Ishikawa (cell line): ENCODE results near the gene GRHL1.

Experiments
- CEBPB ChIP-seq: IDR thresholded peaks from 2 replicates; pipeline ENCODE4 v1.6.1; 2012
- CREB1 ChIP-seq: IDR thresholded peaks from 2 replicates; pipeline ENCODE4 v1.6.1; 2012; ENCODE audit warnings: low read depth
- EGR1 ChIP-seq: IDR thresholded peaks from 2 replicates; pipeline ENCODE4 v1.6.1; 2012
- EP300 ChIP-seq: IDR thresholded peaks from 2 replicates; pipeline ENCODE4 v1.6.1; 2012; ENCODE audit warnings: borderline replicate concordance
- FOXM1 ChIP-seq: IDR thresholded peaks from 2 replicates; pipeline ENCODE4 v1.6.1; 2012; ENCODE audit warnings: low read depth, borderline replicate concordance
- MAX ChIP-seq: IDR thresholded peaks from 2 replicates; pipeline ENCODE4 v1.6.1; 2012
- NFIC ChIP-seq: IDR thresholded peaks from 2 replicates; pipeline ENCODE4 v1.6.1; 2012
- RAD21 ChIP-seq: IDR thresholded peaks from 2 replicates; pipeline ENCODE4 v1.6.1; 2012; ENCODE audit warnings: low read depth
- TAF1 ChIP-seq: IDR thresholded peaks from 2 replicates; pipeline ENCODE4 v1.6.1; 2012; ENCODE audit warnings: low read depth, mild to moderate bottlenecking
- TCF12 ChIP-seq: IDR thresholded peaks from 2 replicates; pipeline ENCODE4 v1.6.1; 2012; ENCODE audit warnings: low read depth
- TEAD4 ChIP-seq: IDR thresholded peaks from 2 replicates; pipeline ENCODE4 v1.6.1; 2012
- USF1 ChIP-seq: IDR thresholded peaks from 2 replicates; pipeline ENCODE4 v1.6.1; 2012
- YY1 ChIP-seq: IDR thresholded peaks from 2 replicates; pipeline ENCODE4 v1.6.1; 2012; ENCODE audit warnings: low read depth
- ZBTB7A ChIP-seq: IDR thresholded peaks from 2 replicates; pipeline ENCODE4 v1.6.1; 2012; ENCODE audit warnings: low read depth
- TF ChIP-seq, protein P1 (sequence below): IDR thresholded peaks from 2 replicates; pipeline ENCODE4 v1.6.1; 2012; ENCODE audit warnings: low read depth, mild to moderate bottlenecking

The GRHL1 gene

GRCh38 chr2:9982248-9982647, 30.8 kb downstream of the GRHL1 start:
- TF ChIP-seq RAD21 (no peak), NFIC (no peak), TAF1 (no peak), CEBPB (no peak), FOXM1 (no peak), TEAD4 (no peak), EGR1 (no peak), USF1 (no peak), YY1 (no peak), MAX (no peak), TCF12 (no peak), CREB1 (no peak), ZBTB7A (no peak), EP300 (no peak)
- TF ChIP-seq, protein P1, sequence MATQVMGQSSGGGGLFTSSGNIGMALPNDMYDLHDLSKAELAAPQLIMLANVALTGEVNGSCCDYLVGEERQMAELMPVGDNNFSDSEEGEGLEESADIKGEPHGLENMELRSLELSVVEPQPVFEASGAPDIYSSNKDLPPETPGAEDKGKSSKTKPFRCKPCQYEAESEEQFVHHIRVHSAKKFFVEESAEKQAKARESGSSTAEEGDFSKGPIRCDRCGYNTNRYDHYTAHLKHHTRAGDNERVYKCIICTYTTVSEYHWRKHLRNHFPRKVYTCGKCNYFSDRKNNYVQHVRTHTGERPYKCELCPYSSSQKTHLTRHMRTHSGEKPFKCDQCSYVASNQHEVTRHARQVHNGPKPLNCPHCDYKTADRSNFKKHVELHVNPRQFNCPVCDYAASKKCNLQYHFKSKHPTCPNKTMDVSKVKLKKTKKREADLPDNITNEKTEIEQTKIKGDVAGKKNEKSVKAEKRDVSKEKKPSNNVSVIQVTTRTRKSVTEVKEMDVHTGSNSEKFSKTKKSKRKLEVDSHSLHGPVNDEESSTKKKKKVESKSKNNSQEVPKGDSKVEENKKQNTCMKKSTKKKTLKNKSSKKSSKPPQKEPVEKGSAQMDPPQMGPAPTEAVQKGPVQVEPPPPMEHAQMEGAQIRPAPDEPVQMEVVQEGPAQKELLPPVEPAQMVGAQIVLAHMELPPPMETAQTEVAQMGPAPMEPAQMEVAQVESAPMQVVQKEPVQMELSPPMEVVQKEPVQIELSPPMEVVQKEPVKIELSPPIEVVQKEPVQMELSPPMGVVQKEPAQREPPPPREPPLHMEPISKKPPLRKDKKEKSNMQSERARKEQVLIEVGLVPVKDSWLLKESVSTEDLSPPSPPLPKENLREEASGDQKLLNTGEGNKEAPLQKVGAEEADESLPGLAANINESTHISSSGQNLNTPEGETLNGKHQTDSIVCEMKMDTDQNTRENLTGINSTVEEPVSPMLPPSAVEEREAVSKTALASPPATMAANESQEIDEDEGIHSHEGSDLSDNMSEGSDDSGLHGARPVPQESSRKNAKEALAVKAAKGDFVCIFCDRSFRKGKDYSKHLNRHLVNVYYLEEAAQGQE = no peak

- TF ChIP-seq USF1 (no peak), EP300 (no peak), TCF12 (no peak), MAX (no peak), CEBPB (no peak), ZBTB7A (no peak), TAF1 (no peak), NFIC (no peak), YY1 (no peak), TEAD4 (no peak), EGR1 (no peak), RAD21 (no peak), CREB1 (no peak), FOXM1 (no peak)
- TF ChIP-seq, protein P1 = no peak
Observed at GRCh38 chr2:9982891-9983290, 31.4 kb downstream of the GRHL1 start.

GRCh38 chr2:9983401-9984216, 32.1 kb downstream of the GRHL1 start:
- no peak for TF ChIP-seq TEAD4
- TF ChIP-seq EGR1 = no peak
- TF ChIP-seq MAX = no peak
- TF ChIP-seq, protein P1 = no peak
- TF ChIP-seq YY1 = no peak
- TF ChIP-seq ZBTB7A = no peak
- no peak for TF ChIP-seq NFIC
- TF ChIP-seq USF1 = no peak
- TF ChIP-seq TAF1 = no peak
- TF ChIP-seq EP300 = no peak
- no peak for TF ChIP-seq TCF12
- no peak for TF ChIP-seq RAD21
- TF ChIP-seq FOXM1 = no peak
- no peak for TF ChIP-seq CREB1
